NCI-H524 (cell line): ENCODE results near the gene KCND2.
"Not testable (repeated sequence)": the region's sequence is repeated elsewhere in the genome, so short reads cannot be mapped to it uniquely, and the experiment has no call there.

ENCODE experiments used
- DNase-seq, 2 experiments: peaks; one replicate each; lab custom pipeline; 2025; lab: John Stamatoyannopoulos, UW

Gene KCND2

GRCh38 chr7:120272701-120273475 lies at the start of gene KCND2:
KCND2 (plus strand) TSS chr7:120273175.
- peak; percentile 65 to 67 for DNase-seq

GRCh38 chr7:120226188-120226587 lies 46.8 kb upstream of the KCND2 start:
- no peak for DNase-seq

GRCh38 chr7:120227255-120227654 lies 45.7 kb upstream of the KCND2 start:
- DNase-seq = no peak

GRCh38 chr7:120229084-120229483 lies 43.9 kb upstream of the KCND2 start:
- DNase-seq = no peak

GRCh38 chr7:120233338-120233737 lies 39.6 kb upstream of the KCND2 start:
- no peak for DNase-seq

GRCh38 chr7:120240350-120240749 lies 32.6 kb upstream of the KCND2 start:
- not testable (repeated sequence) for DNase-seq

- DNase-seq = no peak
These were observed 31.0 kb upstream of the KCND2 start for GRCh38 chr7:120241973-120242372.

- no peak for DNase-seq
These were observed 18.1 kb upstream of the KCND2 start for GRCh38 chr7:120254845-120255244.

- DNase-seq = no peak
These were observed 16.5 kb upstream of the KCND2 start for GRCh38 chr7:120256344-120257070.

- DNase-seq = no peak
These were observed 13.6 kb upstream of the KCND2 start for GRCh38 chr7:120259386-120259785.

- no peak for DNase-seq
These were observed 12.9 kb upstream of the KCND2 start for GRCh38 chr7:120260111-120260510.

- peak; percentile 43 to 82 for DNase-seq
These were observed 714 bp upstream of the KCND2 start for GRCh38 chr7:120272261-120272660.

GRCh38 chr7:120273476-120273975 lies 551 bp downstream of the KCND2 start:
- peak; percentile 52 to 70 for DNase-seq

GRCh38 chr7:120274482-120274881 lies 1.5 kb downstream of the KCND2 start:
- no peak for DNase-seq

GRCh38 chr7:120274899-120275298 lies 1.9 kb downstream of the KCND2 start:
- DNase-seq = no peak

- no peak for DNase-seq
These were observed 3.7 kb downstream of the KCND2 start for GRCh38 chr7:120276720-120277119.

- DNase-seq = no peak
These were observed 5.8 kb downstream of the KCND2 start for GRCh38 chr7:120278773-120279172.

- DNase-seq = no peak
These were observed 7.8 kb downstream of the KCND2 start for GRCh38 chr7:120280743-120281142.

GRCh38 chr7:120293027-120293426 lies 20.1 kb downstream of the KCND2 start:
- no peak for DNase-seq

GRCh38 chr7:120302190-120302589 lies 29.2 kb downstream of the KCND2 start:
- DNase-seq = no peak

GRCh38 chr7:120303105-120303504 lies 30.1 kb downstream of the KCND2 start:
- no peak for DNase-seq

GRCh38 chr7:120304674-120305073 lies 31.7 kb downstream of the KCND2 start:
- no peak for DNase-seq

- DNase-seq = no peak
These were observed 35.1 kb downstream of the KCND2 start for GRCh38 chr7:120307991-120308545.
